C4-2B (cell line): ENCODE results near the gene TM9SF1.

Experiments used
- H3K27ac ChIP-seq: fragments of 450-650 bp; 2 replicates; pipeline ENCODE4 v1.5.1; 2017
- CTCF ChIP-seq: fragments of 450-650 bp; conservative IDR thresholded peaks from 2 replicates; pipeline ENCODE4 v1.5.1; 2017; ENCODE audit warnings: mild to moderate bottlenecking
- ZFX ChIP-seq: fragments of 450-650 bp; IDR thresholded peaks from 2 replicates; pipeline ENCODE4 v1.6.1; 2017

Gene TM9SF1

GRCh38 chr14:24184104-24184970 lies 10.9 kb downstream of the TM9SF1 start:
- TF ChIP-seq CTCF = no peak
- no peak for TF ChIP-seq ZFX
- H3K27ac ChIP-seq = no peak overlapping the region

- TF ChIP-seq ZFX (no peak), CTCF (no peak)
- H3K27ac ChIP-seq = no peak overlapping the region
Measured at GRCh38 chr14:24183014-24183481, 12.2 kb downstream of the TM9SF1 start.

GRCh38 chr14:24182110-24182882 lies 12.9 kb downstream of the TM9SF1 start:
- TF ChIP-seq ZFX (no peak), CTCF (no peak)
- no peak overlapping the region for H3K27ac ChIP-seq

- no peak overlapping the region for H3K27ac ChIP-seq
- no peak for TF ChIP-seq CTCF
- no peak for TF ChIP-seq ZFX
Measured at GRCh38 chr14:24181371-24182077, 13.7 kb downstream of the TM9SF1 start.

- no peak overlapping the region for H3K27ac ChIP-seq
- TF ChIP-seq CTCF (no peak), ZFX (no peak)
Measured at GRCh38 chr14:24179961-24180796, 15.1 kb downstream of the TM9SF1 start.

- no peak overlapping the region for H3K27ac ChIP-seq
- TF ChIP-seq ZFX = no peak
- TF ChIP-seq CTCF = no peak
Measured at GRCh38 chr14:24179294-24179960, 15.8 kb downstream of the TM9SF1 start.
